Activated T-cell treated with anti-CD3 and anti-CD28 coated beads, Interleukin-2, amount 50 U/mL, for 4 hours (primary cell): Measurements from ENCODE around the gene ABI3BP. TPM values are rescaled to one million over a fixed set of nuclear protein-coding genes. Genes with fewer than 3 reads are reported as not detected.

Experiments
- ATAC-seq, 2 donors: fragments of 200-7000 bp; cut with Tn5 transposase; one replicate each; pipeline ENCODE4 v1.10.0; 2021
- DNase-seq: peaks from one replicate; pipeline ENCODE4 v3.0.0-alpha.2; 2020
- H3K27me3 Mint-ChIP-seq: one replicate; pipeline ENCODE4 v1.8.0; 2021; ENCODE audit warnings: low read depth, mixed read lengths
- H3K36me3 Mint-ChIP-seq: one replicate; pipeline ENCODE4 v1.8.0; 2022; ENCODE audit warnings: mixed read lengths; ENCODE audit not compliant: insufficient read depth
- H3K4me1 Mint-ChIP-seq: one replicate; pipeline ENCODE4 v1.8.0; 2021; ENCODE audit warnings: low read depth, mixed read lengths
- H3K4me3 Mint-ChIP-seq: one replicate; pipeline ENCODE4 v1.8.0; 2021; ENCODE audit warnings: mild to moderate bottlenecking, moderate library complexity, mixed read lengths
- H3K9me3 Mint-ChIP-seq: one replicate; pipeline ENCODE4 v1.8.0; 2021; ENCODE audit warnings: mixed read lengths
- total RNA-seq, 3 donors: library from RNA; stranded (reverse); gene quantifications; one replicate each; pipeline ENCODE4 v1.2.1, GENCODE V29; 2021

The ABI3BP gene
- total RNA-seq, 3 donors from 2014 or later = 0.21 to 0.46 TPM; not detected in 1

DNA sequence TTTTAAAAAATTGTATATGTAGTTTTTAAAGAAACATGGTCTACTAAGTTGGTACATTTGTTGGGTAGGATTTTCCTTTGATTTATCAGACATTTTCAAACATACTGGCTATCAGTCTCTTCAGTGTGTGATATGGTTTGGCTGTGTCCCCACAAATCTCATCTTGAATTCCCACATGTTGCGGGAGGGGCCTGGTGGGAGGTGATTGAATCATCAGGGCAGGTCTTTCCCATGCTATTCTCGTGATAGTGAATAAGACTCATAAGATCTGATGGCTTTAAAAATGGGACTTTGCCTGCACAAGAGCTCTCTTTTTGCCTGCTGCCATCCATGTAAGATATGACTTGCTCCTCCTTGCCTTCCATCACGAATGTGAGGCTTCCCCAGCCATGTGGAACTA, 121.9 kb downstream of the ABI3BP start:
- Mint-ChIP-seq H3K36me3 (no peaks in the 10 kb centered on the region), H3K4me1 (no peaks in the 10 kb centered on the region), H3K27me3 (peaks cover 18% of the 10 kb centered on the region), H3K9me3 (no peaks in the 10 kb centered on the region), H3K4me3 (no peak overlapping the region)
- DNase-seq (no peak), ATAC-seq (no peak)

DNA sequence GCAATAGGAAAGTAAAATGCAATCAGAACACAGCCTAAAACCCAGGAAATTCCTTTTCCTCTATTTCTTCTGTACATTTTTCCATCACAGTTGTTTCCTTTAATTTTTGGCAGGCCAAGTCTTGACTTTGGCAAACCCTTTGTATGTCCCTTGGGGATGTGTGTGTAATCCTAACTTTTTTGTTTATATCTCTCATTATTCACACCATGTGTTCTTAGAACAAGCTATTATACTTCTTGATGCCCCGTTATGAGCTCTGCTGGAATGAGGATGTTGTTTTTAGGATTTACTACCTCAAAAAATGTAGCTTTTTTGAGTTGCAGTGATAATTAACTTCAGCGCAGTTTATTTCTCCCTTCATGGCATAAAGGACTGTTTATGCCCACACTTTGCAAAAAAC, 123.4 kb downstream of the ABI3BP start:
- H3K27me3 Mint-ChIP-seq = peaks cover 18% of the 10 kb centered on the region
- no peaks in the 10 kb centered on the region for H3K36me3 Mint-ChIP-seq
- no peak for ATAC-seq
- no peaks in the 10 kb centered on the region for H3K4me1 Mint-ChIP-seq
- no peak for DNase-seq
- H3K4me3 Mint-ChIP-seq = no peak overlapping the region
- no peaks in the 10 kb centered on the region for H3K9me3 Mint-ChIP-seq

DNA sequence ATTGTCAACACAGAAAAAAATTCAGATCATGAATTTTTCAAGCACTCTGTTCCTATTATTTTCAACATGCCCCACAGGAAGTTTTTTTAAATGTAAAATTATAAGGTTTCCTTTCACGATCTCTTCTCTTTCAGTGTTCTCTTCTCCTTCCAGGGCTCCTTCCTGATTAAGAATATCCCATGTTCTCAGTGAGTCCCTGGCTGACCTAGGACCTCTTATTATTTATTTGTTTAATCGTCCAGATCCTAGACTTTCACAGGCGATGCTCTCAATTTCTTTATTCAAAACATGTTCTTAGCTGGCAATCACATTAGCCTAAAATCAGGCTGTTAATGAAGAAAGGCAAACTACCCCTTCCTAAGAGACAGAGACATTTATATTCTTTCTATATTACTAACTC, 124.3 kb downstream of the ABI3BP start:
- H3K9me3 Mint-ChIP-seq = no peaks in the 10 kb centered on the region
- H3K27me3 Mint-ChIP-seq = peaks cover 15% of the 10 kb centered on the region
- no peaks in the 10 kb centered on the region for H3K36me3 Mint-ChIP-seq
- H3K4me1 Mint-ChIP-seq = no peaks in the 10 kb centered on the region
- no peak overlapping the region for H3K4me3 Mint-ChIP-seq
- DNase-seq (no peak), ATAC-seq (no peak)

DNA sequence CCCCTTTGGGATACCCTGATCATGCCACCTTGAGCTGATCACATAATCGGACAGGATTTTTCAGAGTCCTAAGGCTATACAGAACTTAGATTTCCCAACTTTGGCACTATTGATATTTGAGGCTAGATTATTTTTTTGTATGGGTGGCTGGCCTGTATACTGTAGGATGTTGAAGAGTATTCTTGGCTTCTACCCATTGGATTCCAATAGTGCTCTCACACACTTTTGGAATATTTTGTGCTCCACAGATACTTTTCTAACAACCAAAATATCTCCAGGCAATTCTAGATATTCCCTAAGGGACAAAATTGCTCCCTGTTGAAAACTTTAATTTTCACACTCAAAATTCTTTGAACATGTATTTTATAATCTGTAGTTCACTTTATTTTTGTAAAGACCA, 125.1 kb downstream of the ABI3BP start:
- H3K9me3 Mint-ChIP-seq = no peaks in the 10 kb centered on the region
- H3K4me1 Mint-ChIP-seq = no peaks in the 10 kb centered on the region
- H3K4me3 Mint-ChIP-seq = no peak overlapping the region
- H3K36me3 Mint-ChIP-seq = no peaks in the 10 kb centered on the region
- H3K27me3 Mint-ChIP-seq = peaks cover 13% of the 10 kb centered on the region
- ATAC-seq = no peak
- DNase-seq = no peak

DNA sequence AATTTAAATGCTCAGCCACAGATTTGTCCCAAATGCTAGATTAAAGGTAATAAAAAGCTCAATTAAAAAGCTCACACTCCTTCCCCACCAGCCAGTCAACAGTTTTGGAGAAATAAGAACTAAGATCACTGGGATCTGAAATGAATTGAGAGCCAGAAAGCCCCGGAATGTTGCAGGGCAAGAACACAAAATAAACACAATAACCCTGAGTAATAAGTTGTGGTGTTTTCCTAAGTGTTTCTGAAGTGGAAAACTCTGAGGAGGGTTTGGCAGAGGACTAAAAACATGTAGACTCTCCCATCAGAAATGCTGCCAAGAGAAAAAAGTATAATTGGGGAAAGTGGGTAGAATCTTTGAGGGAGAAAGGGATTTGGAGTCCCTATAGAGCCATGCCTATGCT, 127.8 kb downstream of the ABI3BP start:
- DNase-seq (no peak), ATAC-seq (no peak)
- Mint-ChIP-seq H3K4me1 (no peaks in the 10 kb centered on the region), H3K9me3 (no peaks in the 10 kb centered on the region), H3K36me3 (no peaks in the 10 kb centered on the region), H3K4me3 (no peak overlapping the region), H3K27me3 (peaks cover 4% of the 10 kb centered on the region)

DNA sequence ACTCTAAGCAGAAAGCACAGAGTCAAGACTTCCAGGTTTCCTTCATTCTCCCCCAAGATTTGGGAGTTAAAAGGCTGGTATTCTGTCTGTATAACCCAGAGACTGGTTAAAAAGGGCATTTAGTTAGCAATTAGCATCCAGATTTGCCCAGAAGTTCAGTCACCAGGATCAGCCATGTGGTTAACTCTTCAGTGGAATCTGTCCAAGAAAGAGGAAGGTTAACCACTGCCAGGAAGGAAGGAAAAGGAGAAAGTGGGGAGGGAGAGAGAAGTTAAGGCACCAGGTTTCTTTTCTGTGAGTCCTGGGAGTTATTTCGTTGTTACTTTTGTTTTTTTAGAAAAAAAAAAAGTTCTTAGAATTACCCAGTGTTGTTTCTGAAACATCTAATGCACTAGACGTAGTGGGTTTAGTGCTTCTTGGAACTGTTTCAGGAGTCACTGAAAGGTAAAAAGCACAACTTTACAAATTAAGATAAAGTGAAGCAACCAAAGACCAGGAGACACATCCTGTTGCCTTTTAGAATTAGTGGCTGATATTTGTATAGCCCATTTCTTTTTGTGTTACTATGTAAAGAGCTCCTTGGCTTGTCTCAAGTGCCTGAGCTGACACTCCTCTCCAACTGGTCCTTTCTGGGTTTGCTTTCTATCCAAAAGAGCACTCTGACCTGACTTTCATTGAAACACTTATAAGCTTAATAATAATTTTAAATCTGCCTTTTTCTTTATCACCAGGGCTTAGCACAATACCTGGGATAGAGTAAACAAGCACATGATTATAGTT, 128.6 kb downstream of the ABI3BP start:
- peaks cover 2% of the 10 kb centered on the region for H3K27me3 Mint-ChIP-seq
- no peaks in the 10 kb centered on the region for H3K9me3 Mint-ChIP-seq
- DNase-seq (no peak), ATAC-seq (no peak)
- H3K36me3 Mint-ChIP-seq = no peaks in the 10 kb centered on the region
- no peak overlapping the region for H3K4me3 Mint-ChIP-seq
- H3K4me1 Mint-ChIP-seq = no peaks in the 10 kb centered on the region

DNA sequence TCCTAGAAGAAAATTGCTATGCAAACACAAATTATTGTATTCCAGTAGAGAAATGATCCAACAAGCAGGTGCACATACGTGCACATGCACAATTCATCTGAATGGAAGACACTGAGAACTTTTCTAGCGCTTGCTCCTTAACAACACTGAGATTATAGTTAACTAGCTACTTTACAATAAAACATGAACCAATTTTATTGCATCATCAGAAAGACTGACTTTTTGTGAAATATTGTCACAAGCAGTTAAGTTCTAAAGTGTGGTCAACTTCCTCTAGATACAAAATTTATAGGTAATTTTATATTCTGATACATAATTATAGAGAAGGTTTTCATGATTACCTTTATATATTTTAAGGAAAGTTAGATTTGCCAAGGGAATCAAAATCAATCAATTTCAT, 135.4 kb downstream of the ABI3BP start:
- DNase-seq (no peak), ATAC-seq (no peak)
- H3K36me3 Mint-ChIP-seq = no peaks in the 10 kb centered on the region
- H3K9me3 Mint-ChIP-seq = no peaks in the 10 kb centered on the region
- peaks cover 1% of the 10 kb centered on the region for H3K4me1 Mint-ChIP-seq
- H3K4me3 Mint-ChIP-seq = no peak overlapping the region
- peaks cover 4% of the 10 kb centered on the region for H3K27me3 Mint-ChIP-seq

DNA sequence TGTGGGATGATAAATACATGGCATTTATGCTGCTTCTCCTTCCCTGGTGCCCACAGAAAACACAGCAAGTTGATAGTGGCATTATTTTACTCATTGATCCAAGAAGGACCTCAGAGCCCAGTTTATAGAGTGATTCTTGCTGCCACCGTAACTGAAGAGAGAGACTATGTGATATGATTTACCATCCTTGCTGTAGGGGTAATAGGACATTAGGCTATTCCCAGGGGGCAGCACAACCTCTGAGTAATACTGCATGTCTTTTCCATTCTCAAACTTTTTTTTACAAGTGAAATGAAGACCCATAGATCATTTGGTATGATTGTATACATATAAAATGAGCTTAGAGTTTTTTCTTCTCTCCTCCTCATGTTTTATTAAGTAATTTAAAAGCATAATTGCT, 136.4 kb downstream of the ABI3BP start:
- ATAC-seq (no peak), DNase-seq (no peak)
- H3K27me3 Mint-ChIP-seq = peaks cover 4% of the 10 kb centered on the region
- no peaks in the 10 kb centered on the region for H3K9me3 Mint-ChIP-seq
- no peak overlapping the region for H3K4me3 Mint-ChIP-seq
- H3K4me1 Mint-ChIP-seq = peaks cover 4% of the 10 kb centered on the region
- H3K36me3 Mint-ChIP-seq = no peaks in the 10 kb centered on the region

DNA sequence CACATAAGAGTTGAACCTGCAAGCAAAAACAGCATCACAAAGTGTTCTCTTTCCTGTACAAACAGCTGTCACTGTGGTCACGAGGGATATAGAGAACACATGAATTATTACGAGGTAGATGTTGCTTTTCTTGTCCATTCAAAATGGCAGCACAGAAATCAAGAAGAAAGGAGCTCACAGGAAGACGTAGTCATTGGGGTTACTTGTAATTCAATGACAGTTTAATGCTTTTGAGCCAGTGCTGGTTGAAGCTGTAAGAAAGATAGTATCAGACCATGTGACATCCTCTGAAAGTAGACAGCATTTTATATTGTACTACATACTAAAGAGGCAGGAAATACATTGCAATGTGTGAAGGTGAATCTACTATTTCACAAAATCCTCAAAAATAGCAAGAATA, 140.4 kb downstream of the ABI3BP start:
- Mint-ChIP-seq H3K4me1 (peaks cover 4% of the 10 kb centered on the region), H3K9me3 (no peaks in the 10 kb centered on the region), H3K27me3 (no peaks in the 10 kb centered on the region), H3K4me3 (no peak overlapping the region), H3K36me3 (no peaks in the 10 kb centered on the region)
- ATAC-seq (no peak), DNase-seq (no peak)

DNA sequence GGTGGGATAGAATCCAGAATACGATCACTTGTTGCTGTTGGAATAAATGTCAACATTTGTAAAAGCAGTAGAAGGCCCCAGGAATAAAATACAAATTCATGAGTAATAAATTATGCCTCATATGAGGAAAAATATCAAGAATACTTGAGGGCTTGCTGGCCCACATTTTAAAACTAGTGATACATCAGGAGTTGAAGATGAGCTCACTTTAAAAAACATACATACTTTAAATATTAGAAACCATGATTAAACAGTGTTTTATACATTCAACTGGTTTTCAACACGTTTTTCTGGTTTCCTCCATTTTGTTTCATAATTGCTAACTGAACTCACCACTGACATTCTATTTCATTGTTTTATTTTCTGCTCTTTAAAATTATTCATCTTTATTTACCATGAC, 142.5 kb downstream of the ABI3BP start:
- peaks cover 4% of the 10 kb centered on the region for H3K4me1 Mint-ChIP-seq
- H3K36me3 Mint-ChIP-seq = no peaks in the 10 kb centered on the region
- H3K4me3 Mint-ChIP-seq = no peak overlapping the region
- DNase-seq (no peak), ATAC-seq (no peak)
- H3K9me3 Mint-ChIP-seq = no peaks in the 10 kb centered on the region
- no peaks in the 10 kb centered on the region for H3K27me3 Mint-ChIP-seq

DNA sequence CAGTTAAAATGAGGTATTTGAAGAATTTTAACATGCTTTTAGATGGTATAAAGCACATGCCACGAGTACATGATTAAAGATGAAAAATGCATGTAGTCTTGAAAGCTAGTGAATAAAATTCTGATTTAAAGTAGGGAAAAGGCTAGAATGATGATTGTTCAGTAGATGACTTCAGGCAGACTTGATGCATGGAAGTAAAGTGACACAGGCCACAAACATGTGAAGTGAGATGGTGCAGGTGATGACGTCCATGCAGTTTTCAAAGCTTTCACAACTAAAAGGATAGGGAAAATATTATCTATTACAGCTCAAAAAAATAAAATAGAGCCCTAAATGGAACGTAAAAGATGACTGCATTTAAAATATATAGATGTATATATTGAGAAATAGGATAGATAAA, 143.1 kb downstream of the ABI3BP start:
- no peaks in the 10 kb centered on the region for H3K9me3 Mint-ChIP-seq
- no peaks in the 10 kb centered on the region for H3K36me3 Mint-ChIP-seq
- ATAC-seq (no peak), DNase-seq (no peak)
- H3K4me1 Mint-ChIP-seq = peaks cover 4% of the 10 kb centered on the region
- no peaks in the 10 kb centered on the region for H3K27me3 Mint-ChIP-seq
- no peak overlapping the region for H3K4me3 Mint-ChIP-seq

DNA sequence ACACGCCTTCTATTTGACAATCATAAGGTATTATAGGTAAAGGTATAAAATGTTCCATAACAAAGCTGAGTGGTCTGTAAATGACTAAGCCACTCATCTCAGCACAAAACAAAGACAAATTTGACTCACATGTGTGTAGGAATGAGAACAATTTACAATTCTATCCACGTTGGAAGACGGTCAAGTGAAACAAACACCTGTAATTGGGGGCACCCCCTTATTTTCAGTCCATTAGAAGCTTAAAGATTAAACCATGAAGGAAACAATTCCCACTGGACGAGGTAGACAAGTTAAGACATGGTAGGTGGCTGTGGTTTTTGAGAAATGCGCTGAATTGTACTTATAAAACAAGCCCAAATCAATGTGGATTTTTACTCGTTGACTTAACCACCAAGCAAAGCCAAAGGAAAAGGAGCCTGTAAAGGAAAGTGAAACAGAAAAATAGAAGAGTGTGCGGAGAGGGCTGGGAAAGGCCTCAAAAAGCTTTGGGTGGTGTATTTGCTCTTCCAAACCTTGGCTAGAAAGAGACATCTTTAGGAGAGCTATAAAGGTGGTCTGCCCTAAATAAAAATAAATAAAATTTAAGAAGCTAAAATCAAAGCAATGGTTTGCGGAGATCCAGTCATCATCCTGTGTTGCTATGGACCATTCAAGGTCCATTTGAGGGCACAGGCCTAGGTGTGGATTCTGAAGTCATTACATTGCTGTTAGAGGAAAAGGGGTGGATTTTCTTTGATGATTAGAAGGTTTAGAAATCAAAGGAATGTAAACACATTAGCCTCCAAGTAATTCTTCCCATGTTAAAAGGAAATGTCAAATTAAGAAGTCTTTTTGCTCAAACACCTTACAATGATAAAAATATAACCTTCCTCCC, 148.9 kb downstream of the ABI3BP start:
- H3K4me3 Mint-ChIP-seq = no peak overlapping the region

DNA sequence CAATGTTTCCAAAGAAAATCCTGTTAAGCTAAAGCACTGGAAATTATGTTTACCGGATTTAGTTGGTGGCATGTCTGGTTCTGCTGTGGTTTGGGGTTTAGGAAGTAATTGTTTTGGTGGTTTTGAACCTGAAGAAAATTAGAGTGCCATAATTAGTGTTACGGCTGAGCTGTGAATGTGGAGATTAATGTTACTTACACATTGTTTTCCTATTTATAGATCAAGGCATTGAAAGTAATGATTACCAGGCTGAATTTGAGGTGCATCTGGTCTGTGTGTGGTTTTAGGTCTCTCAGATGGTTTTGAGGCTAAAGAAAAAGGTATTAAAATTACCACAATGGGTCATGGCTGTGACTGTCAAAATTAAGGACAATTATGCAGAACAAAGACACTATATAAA, 155.1 kb downstream of the ABI3BP start:
- ATAC-seq (no peak), DNase-seq (no peak)
- Mint-ChIP-seq H3K4me1 (no peaks in the 10 kb centered on the region), H3K9me3 (no peaks in the 10 kb centered on the region), H3K27me3 (peaks cover 26% of the 10 kb centered on the region), H3K36me3 (no peaks in the 10 kb centered on the region), H3K4me3 (no peak overlapping the region)

More for the DNA sequence above, 148.9 kb downstream of the ABI3BP start:
- no peaks in the 10 kb centered on the region for H3K36me3 Mint-ChIP-seq
- DNase-seq = no peak
- peaks cover 17% of the 10 kb centered on the region for H3K27me3 Mint-ChIP-seq
- no peak for ATAC-seq
- no peaks in the 10 kb centered on the region for H3K4me1 Mint-ChIP-seq
- no peaks in the 10 kb centered on the region for H3K9me3 Mint-ChIP-seq

DNA sequence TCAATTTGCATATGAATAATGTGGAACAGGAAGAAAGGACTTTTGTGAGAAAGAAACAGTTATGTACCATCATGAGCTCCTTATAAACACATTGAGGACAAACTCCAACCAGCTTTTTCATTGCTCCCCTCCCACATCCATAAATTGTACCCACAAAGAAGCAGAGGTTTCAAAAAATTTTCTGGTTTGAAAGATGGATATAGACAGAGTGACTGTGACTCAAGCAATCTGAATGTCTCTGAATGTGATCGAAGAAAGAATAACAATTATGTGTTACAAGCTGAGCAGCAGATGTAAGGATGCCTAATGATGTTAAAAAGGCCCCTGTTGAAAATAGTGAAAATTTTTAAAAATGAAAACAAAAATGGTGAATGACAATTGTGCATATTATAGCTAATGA, 156.6 kb downstream of the ABI3BP start:
- no peaks in the 10 kb centered on the region for H3K9me3 Mint-ChIP-seq
- ATAC-seq (no peak), DNase-seq (no peak)
- no peaks in the 10 kb centered on the region for H3K36me3 Mint-ChIP-seq
- H3K4me1 Mint-ChIP-seq = no peaks in the 10 kb centered on the region
- peaks cover 27% of the 10 kb centered on the region for H3K27me3 Mint-ChIP-seq
- no peak overlapping the region for H3K4me3 Mint-ChIP-seq

DNA sequence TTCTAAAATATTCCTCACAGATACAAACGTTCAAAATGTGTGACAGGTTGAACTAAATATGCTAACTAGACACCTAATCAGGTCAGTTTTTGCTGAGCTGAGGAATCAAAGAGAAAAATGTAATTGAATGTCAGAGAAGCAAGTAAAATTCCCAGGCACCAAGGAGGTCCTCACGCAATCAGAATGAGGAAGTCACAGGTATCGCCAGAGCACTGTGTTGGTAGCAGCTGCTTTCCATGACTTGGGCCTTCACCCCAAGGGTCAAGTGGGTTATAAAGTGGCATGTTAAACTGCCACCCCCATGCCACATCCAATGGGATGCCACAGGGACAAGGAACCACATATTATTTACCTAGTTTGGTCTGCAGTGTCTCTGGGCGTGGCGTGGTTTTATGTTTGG, 158.9 kb downstream of the ABI3BP start:
- DNase-seq = no peak
- H3K27me3 Mint-ChIP-seq = peaks cover 17% of the 10 kb centered on the region
- no peaks in the 10 kb centered on the region for H3K36me3 Mint-ChIP-seq
- no peak for ATAC-seq
- H3K4me3 Mint-ChIP-seq = no peak overlapping the region
- H3K4me1 Mint-ChIP-seq = no peaks in the 10 kb centered on the region
- no peaks in the 10 kb centered on the region for H3K9me3 Mint-ChIP-seq
